ENCODE results near the gene EDAR. TPM values are rescaled to one million over a fixed set of nuclear protein-coding genes. Genes with fewer than 3 reads are reported as not detected.

The EDAR gene
- total RNA-seq, 1 donor from 2014 or later = not detected

- no peak for DNase-seq
- no peak overlapping the region for H3K4me3 Mint-ChIP-seq (ENCODE audit: unreplicated experiment)
- H3K27me3 Mint-ChIP-seq (ENCODE audit: unreplicated experiment) = peaks cover 2% of the 10 kb centered on the region
- no peak for TF ChIP-seq CTCF (IDR thresholded peaks at IDR 0.05; ENCODE audit: partially characterized antibody, unreplicated experiment)
- H3K27ac Mint-ChIP-seq (ENCODE audit: unreplicated experiment) = no peak overlapping the region
- no peaks in the 10 kb centered on the region for H3K4me1 Mint-ChIP-seq (ENCODE audit: low read depth, unreplicated experiment)
- H3K9me3 Mint-ChIP-seq (ENCODE audit: unreplicated experiment) = no peaks in the 10 kb centered on the region
- H3K36me3 Mint-ChIP-seq (ENCODE audit: unreplicated experiment) = no peaks in the 10 kb centered on the region
Observed at GRCh38 chr2:108905906-108906305, 83.1 kb downstream of the EDAR start.

- Mint-ChIP-seq H3K27ac (ENCODE audit: unreplicated experiment) (no peak overlapping the region), H3K27me3 (ENCODE audit: unreplicated experiment) (peaks cover 2% of the 10 kb centered on the region), H3K36me3 (ENCODE audit: unreplicated experiment) (no peaks in the 10 kb centered on the region), H3K4me1 (ENCODE audit: low read depth, unreplicated experiment) (no peaks in the 10 kb centered on the region), H3K9me3 (ENCODE audit: unreplicated experiment) (no peaks in the 10 kb centered on the region), H3K4me3 (ENCODE audit: unreplicated experiment) (no peak overlapping the region)
- no peak for TF ChIP-seq CTCF (IDR thresholded peaks at IDR 0.05; ENCODE audit: partially characterized antibody, unreplicated experiment)
- DNase-seq = no peak
Observed at GRCh38 chr2:108905176-108905575, 83.8 kb downstream of the EDAR start.

- H3K9me3 Mint-ChIP-seq (ENCODE audit: unreplicated experiment) = no peaks in the 10 kb centered on the region
- no peak overlapping the region for H3K4me3 Mint-ChIP-seq (ENCODE audit: unreplicated experiment)
- no peaks in the 10 kb centered on the region for H3K4me1 Mint-ChIP-seq (ENCODE audit: low read depth, unreplicated experiment)
- no peak overlapping the region for H3K27ac Mint-ChIP-seq (ENCODE audit: unreplicated experiment)
- H3K36me3 Mint-ChIP-seq (ENCODE audit: unreplicated experiment) = no peaks in the 10 kb centered on the region
- DNase-seq = no peak
- no peak for TF ChIP-seq CTCF (IDR thresholded peaks at IDR 0.05; ENCODE audit: partially characterized antibody, unreplicated experiment)
- H3K27me3 Mint-ChIP-seq (ENCODE audit: unreplicated experiment) = peaks cover 2% of the 10 kb centered on the region
Observed at GRCh38 chr2:108904680-108905079, 84.3 kb downstream of the EDAR start.

- H3K36me3 Mint-ChIP-seq (ENCODE audit: unreplicated experiment) = no peaks in the 10 kb centered on the region
- DNase-seq = no peak
- no peak for TF ChIP-seq CTCF (IDR thresholded peaks at IDR 0.05; ENCODE audit: partially characterized antibody, unreplicated experiment)
- no peaks in the 10 kb centered on the region for H3K27me3 Mint-ChIP-seq (ENCODE audit: unreplicated experiment)
- H3K9me3 Mint-ChIP-seq (ENCODE audit: unreplicated experiment) = no peaks in the 10 kb centered on the region
- H3K27ac Mint-ChIP-seq (ENCODE audit: unreplicated experiment) = no peak overlapping the region
- no peak overlapping the region for H3K4me3 Mint-ChIP-seq (ENCODE audit: unreplicated experiment)
- H3K4me1 Mint-ChIP-seq (ENCODE audit: low read depth, unreplicated experiment) = no peaks in the 10 kb centered on the region
Observed at GRCh38 chr2:108898315-108899082, 90.5 kb downstream of the EDAR start.

- H3K9me3 Mint-ChIP-seq (ENCODE audit: unreplicated experiment) = no peaks in the 10 kb centered on the region
- no peak overlapping the region for H3K27ac Mint-ChIP-seq (ENCODE audit: unreplicated experiment)
- H3K4me1 Mint-ChIP-seq (ENCODE audit: low read depth, unreplicated experiment) = no peaks in the 10 kb centered on the region
- DNase-seq = no peak
- H3K36me3 Mint-ChIP-seq (ENCODE audit: unreplicated experiment) = no peaks in the 10 kb centered on the region
- no peaks in the 10 kb centered on the region for H3K27me3 Mint-ChIP-seq (ENCODE audit: unreplicated experiment)
- no peak overlapping the region for H3K4me3 Mint-ChIP-seq (ENCODE audit: unreplicated experiment)
- no peak for TF ChIP-seq CTCF (IDR thresholded peaks at IDR 0.05; ENCODE audit: partially characterized antibody, unreplicated experiment)
Observed at GRCh38 chr2:108896741-108897140, 92.3 kb downstream of the EDAR start.

Measured in glutamatergic neuron (in vitro differentiated cells).